H9 (cell line): ENCODE data around the gene CCBE1. TPM values are rescaled to one million over a fixed set of nuclear protein-coding genes. Genes with fewer than 3 reads are reported as not detected.

ENCODE experiments used
- DNase-seq: peaks from one replicate; pipeline ENCODE4 v3.0.0-alpha.2; 2017
- H2AFZ ChIP-seq: one replicate; pipeline ENCODE4 v1.6.1; 2013; ENCODE audit warnings: mild to moderate bottlenecking, low read length, control low read depth, moderate library complexity
- H2AK5ac ChIP-seq: 2 replicates; pipeline ENCODE4 v1.6.1; 2013; ENCODE audit warnings: low read length, control low read depth, mixed read lengths; ENCODE audit not compliant: insufficient read length
- H2BK120ac ChIP-seq: one replicate; pipeline ENCODE4 v1.6.1; 2013; ENCODE audit warnings: low read depth, mild to moderate bottlenecking, low read length, control low read depth, inconsistent platforms; ENCODE audit not compliant: poor library complexity, severe bottlenecking
- H2BK12ac ChIP-seq: 2 replicates; pipeline ENCODE4 v1.6.1; 2013; ENCODE audit warnings: low read length, control low read depth, mixed read lengths, low read depth; ENCODE audit not compliant: insufficient read length
- H2BK15ac ChIP-seq: 2 replicates; pipeline ENCODE4 v1.6.1; 2013; ENCODE audit warnings: low read depth, low read length, control low read depth
- H2BK20ac ChIP-seq: one replicate; pipeline ENCODE4 v1.6.1; 2013; ENCODE audit warnings: low read depth, mild to moderate bottlenecking, low read length, control low read depth, inconsistent platforms; ENCODE audit not compliant: poor library complexity, severe bottlenecking
- H2BK5ac ChIP-seq: 2 replicates; pipeline ENCODE4 v1.6.1; 2013; ENCODE audit warnings: low read length, control low read depth, mixed read lengths; ENCODE audit not compliant: insufficient read length
- H3K14ac ChIP-seq: 2 replicates; pipeline ENCODE4 v1.6.1; 2013; ENCODE audit warnings: low read length, control low read depth; ENCODE audit not compliant: insufficient read depth
- H3K18ac ChIP-seq: 2 replicates; pipeline ENCODE4 v1.6.1; 2013; ENCODE audit warnings: low read depth, mild to moderate bottlenecking, mixed read lengths, low read length, control low read depth; ENCODE audit not compliant: insufficient read length
- H3K23ac ChIP-seq: 2 replicates; pipeline ENCODE4 v1.6.1; 2013; ENCODE audit warnings: low read length, control low read depth, mixed read lengths, low read depth; ENCODE audit not compliant: insufficient read length
- H3K23me2 ChIP-seq: 2 replicates; pipeline ENCODE4 v1.6.1; 2013; ENCODE audit warnings: low read depth, mild to moderate bottlenecking, mixed read lengths, low read length, control low read depth; ENCODE audit not compliant: insufficient read length, poor library complexity, severe bottlenecking
- H3K27ac ChIP-seq: 2 replicates; pipeline ENCODE4 v1.5.1; 2013; ENCODE audit warnings: low read length, control low read depth, mixed read lengths, low read depth; ENCODE audit not compliant: insufficient read length
- H3K27me3 ChIP-seq: 2 replicates; pipeline ENCODE4 v1.6.1; 2013; ENCODE audit warnings: low read length, control low read depth, inconsistent platforms; ENCODE audit not compliant: insufficient read depth
- H3K4ac ChIP-seq: 2 replicates; pipeline ENCODE4 v1.6.1; 2013; ENCODE audit warnings: low read depth, mild to moderate bottlenecking, control low read depth, inconsistent platforms, low read length, moderate library complexity
- H3K4me1 ChIP-seq: 2 replicates; pipeline ENCODE4 v1.6.1; 2013; ENCODE audit warnings: low read length, control low read depth, inconsistent platforms; ENCODE audit not compliant: insufficient read depth
- H3K4me2 ChIP-seq: 2 replicates; pipeline ENCODE4 v1.6.1; 2013; ENCODE audit warnings: low read length, control low read depth, mixed read lengths; ENCODE audit not compliant: insufficient read length, insufficient read depth
- H3K56ac ChIP-seq: 2 replicates; pipeline ENCODE4 v1.6.1; 2013; ENCODE audit warnings: low read depth, mild to moderate bottlenecking, mixed read lengths, low read length, control low read depth; ENCODE audit not compliant: insufficient read length
- H3K79me1 ChIP-seq: 2 replicates; pipeline ENCODE4 v1.6.1; 2013; ENCODE audit warnings: low read depth, mild to moderate bottlenecking, moderate library complexity, low read length, control low read depth, inconsistent platforms; ENCODE audit not compliant: insufficient read depth, poor library complexity, severe bottlenecking
- H3K79me2 ChIP-seq: 2 replicates; pipeline ENCODE4 v1.6.1; 2013; ENCODE audit warnings: low read length, control low read depth, inconsistent platforms; ENCODE audit not compliant: insufficient read depth
- H3K9ac ChIP-seq: 2 replicates; pipeline ENCODE4 v1.6.1; 2013; ENCODE audit warnings: low read length, control low read depth, mixed read lengths; ENCODE audit not compliant: insufficient read length; ENCODE audit errors: extremely low read depth
- H3K9me3 ChIP-seq: one replicate; pipeline ENCODE4 v1.6.1; 2013; ENCODE audit warnings: low read depth, low read length, inconsistent platforms; ENCODE audit not compliant: control insufficient read depth
- H3T11ph ChIP-seq: one replicate; pipeline ENCODE4 v1.6.1; 2013; ENCODE audit warnings: mild to moderate bottlenecking, low read length, control low read depth, inconsistent platforms
- H4K20me1 ChIP-seq: one replicate; pipeline ENCODE4 v1.6.1; 2013; ENCODE audit not compliant: control insufficient read depth, insufficient read length, insufficient read depth
- H4K5ac ChIP-seq: 2 replicates; pipeline ENCODE4 v1.6.1; 2013; ENCODE audit warnings: low read depth, mild to moderate bottlenecking, mixed read lengths, low read length, control low read depth; ENCODE audit not compliant: insufficient read length
- H4K8ac ChIP-seq: replicated peaks from 2 replicates; pipeline ENCODE4 v1.6.1; 2013; ENCODE audit warnings: low read length, control low read depth, mixed read lengths, low read depth; ENCODE audit not compliant: insufficient read length
- H4K91ac ChIP-seq: 2 replicates; pipeline ENCODE4 v1.6.1; 2013; ENCODE audit warnings: low read depth, mild to moderate bottlenecking, moderate library complexity, mixed read lengths, low read length, control low read depth; ENCODE audit not compliant: insufficient read length
- H3K27ac Mint-ChIP-seq, 3 experiments: 2 replicates in 2 of 3; 3 replicates in 1 of 3; pipeline ENCODE4 v1.8.0; 2020 to 2021; ENCODE audit warnings: mixed read lengths in 3 of 3, mild to moderate bottlenecking in 1 of 3, moderate library complexity in 1 of 3
- H3K27me3 Mint-ChIP-seq: 2 replicates; pipeline ENCODE4 v1.8.0; 2021; ENCODE audit warnings: low read depth, mild to moderate bottlenecking, moderate library complexity, mixed read lengths
- H3K36me3 Mint-ChIP-seq, 3 experiments: 2 replicates in 2 of 3; 3 replicates in 1 of 3; pipeline ENCODE4 v1.8.0; 2020 to 2021; ENCODE audit warnings: low read depth in 3 of 3, mixed read lengths in 3 of 3; ENCODE audit not compliant: insufficient read depth in 1 of 3
- H3K4me1 Mint-ChIP-seq, 2 experiments: 2 replicates each; pipeline ENCODE4 v1.8.0; 2020; ENCODE audit warnings: mixed read lengths in 2 of 2
- H3K4me3 Mint-ChIP-seq, 2 experiments: 2 replicates in 1 of 2; 3 replicates in 1 of 2; pipeline ENCODE4 v1.8.0; 2020 to 2021; ENCODE audit warnings: mild to moderate bottlenecking in 2 of 2, mixed read lengths in 2 of 2, moderate library complexity in 1 of 2
- H3K9me3 Mint-ChIP-seq, 2 experiments: 2 replicates in 1 of 2; 3 replicates in 1 of 2; pipeline ENCODE4 v1.8.0; 2020; ENCODE audit warnings: mild to moderate bottlenecking in 2 of 2, mixed read lengths in 2 of 2, moderate library complexity in 1 of 2
- CTCF ChIP-seq: fragments of 200-600 bp; sonication (generic); conservative IDR thresholded peaks from 3 replicates; pipeline ENCODE4 v1.8.0; 2021; ENCODE audit warnings: antibody characterized with exemption, mild to moderate bottlenecking
- WGBS: extraction: QIAGEN DNeasy Blood & Tissue Kit; methylation state at CpG from one replicate; pipeline ENCODE4 v1.1.7; 2013; ENCODE audit warnings: missing lambda C conversion rate, low lambda C conversion rate, mixed read lengths; ENCODE audit not compliant: insufficient read length; ENCODE audit errors: extremely low coverage; 5-methylcytosine and 5-hydroxymethylcytosine counted together
- total RNA-seq: library from RNA; stranded (reverse); gene quantifications from 2 replicates; pipeline ENCODE4 v1.2.1, GENCODE V29; 2021

CCBE1 gene
- total RNA-seq, 1 experiment from 2014 or later: 0.39 TPM

GRCh38 chr18:59728816-59729215, 31.6 kb upstream of the CCBE1 start:
- no peak overlapping the region for H2BK5ac ChIP-seq
- peaks cover 0 to 10% of the 10 kb centered on the region in 2 experiments; a peak in 2 of 4 replicates for H3K4me1 Mint-ChIP-seq
- H3K4me3 Mint-ChIP-seq: no peak overlapping the region
- H3K9me3 ChIP-seq: no peaks in the 10 kb centered on the region
- H3K27me3 Mint-ChIP-seq: no peaks in the 10 kb centered on the region; the same call in 1 of the 2 replicates
- no peak overlapping the region for H3K4me2 ChIP-seq
- H3K27ac ChIP-seq: no peak overlapping the region
- no peaks in the 10 kb centered on the region for H3K36me3 Mint-ChIP-seq
- H3K23ac ChIP-seq: no peak overlapping the region
- no peak overlapping the region for H3K56ac ChIP-seq
- H2AFZ ChIP-seq: no peak overlapping the region
- H3K27me3 ChIP-seq: no peaks in the 10 kb centered on the region
- no peak overlapping the region for H2BK20ac ChIP-seq
- H3K79me1 ChIP-seq: no peaks in the 10 kb centered on the region
- H2BK12ac ChIP-seq: no peak overlapping the region
- no CpG with 5 or more reads among the region's 5 CpGs for WGBS
- H3K18ac ChIP-seq: no peak overlapping the region
- no peak overlapping the region for H3K27ac Mint-ChIP-seq
- no peak overlapping the region for H2AK5ac ChIP-seq
- no peak overlapping the region for H4K91ac ChIP-seq
- H4K8ac ChIP-seq: no peak overlapping the region
- no peak overlapping the region for H3T11ph ChIP-seq
- H3K79me2 ChIP-seq: no peaks in the 10 kb centered on the region
- H3K14ac ChIP-seq: no peak overlapping the region
- no peak overlapping the region for H2BK15ac ChIP-seq
- DNase-seq: no peak
- H3K23me2 ChIP-seq: no peaks in the 10 kb centered on the region
- no peak overlapping the region for H4K5ac ChIP-seq
- no peaks in the 10 kb centered on the region for H4K20me1 ChIP-seq
- no peak overlapping the region for H2BK120ac ChIP-seq
- no peak overlapping the region for H3K9ac ChIP-seq
- no peak overlapping the region for H3K4ac ChIP-seq
- no peaks in the 10 kb centered on the region for H3K9me3 Mint-ChIP-seq
- TF ChIP-seq CTCF: no peak
- H3K4me1 ChIP-seq: no peaks in the 10 kb centered on the region
